Fibroblast of pulmonary artery (primary cell): ENCODE results near the gene CTDNEP1.

ENCODE experiments used
- DNase-seq: peaks from one replicate; pipeline ENCODE4 v3.0.0-alpha.2; 2010; ENCODE audit warnings: low read depth
- H3K4me3 ChIP-seq: replicated peaks from 2 replicates; pipeline ENCODE4 v1.5.1; 2011; ENCODE audit warnings: low read depth, mild to moderate bottlenecking, control low read depth, low read length, moderate library complexity
- CTCF ChIP-seq: IDR thresholded peaks from 2 replicates; pipeline ENCODE4 v1.5.1; 2011; ENCODE audit warnings: mild to moderate bottlenecking, control low read depth, low read length, inconsistent platforms; ENCODE audit errors: missing control alignments

CTDNEP1 gene

GRCh38 chr17:7283471-7284216 is 32.1 kb upstream of the CTDNEP1 start:
- no peak for DNase-seq
- H3K4me3 ChIP-seq, result no peak overlapping the region
- no peak for TF ChIP-seq CTCF

GRCh38 chr17:7282752-7283321 is 31.3 kb upstream of the CTDNEP1 start:
- no peak for DNase-seq
- no peak overlapping the region for H3K4me3 ChIP-seq
- no peak for TF ChIP-seq CTCF

GRCh38 chr17:7281953-7282751 is 30.6 kb upstream of the CTDNEP1 start:
- H3K4me3 ChIP-seq, result peak overlapping the region; percentile 51
- no peak for DNase-seq
- TF ChIP-seq CTCF, result no peak

GRCh38 chr17:7281074-7281952 is 29.8 kb upstream of the CTDNEP1 start, which contains the start of gene SLC2A4:
SLC2A4 (plus strand) TSS chr17:7281718; CDS start chr17:7281935, 217 bp downstream.
- H3K4me3 ChIP-seq, result peak within 1 kb of the TSS; percentile 51
- TF ChIP-seq CTCF, result no peak
- peak; percentile 95 for DNase-seq

GRCh38 chr17:7280519-7281073 is 29.1 kb upstream of the CTDNEP1 start:
- DNase-seq, result peak; percentile 84
- peak overlapping the region; percentile 51 for H3K4me3 ChIP-seq
- peak; percentile 97 for TF ChIP-seq CTCF

GRCh38 chr17:7279448-7279847 is 27.9 kb upstream of the CTDNEP1 start:
- no peak for DNase-seq
- no peak overlapping the region for H3K4me3 ChIP-seq
- no peak for TF ChIP-seq CTCF
